ENCODE data around the gene OTOP3. TPM values are rescaled to one million over a fixed set of nuclear protein-coding genes. Genes with fewer than 3 reads are reported as not detected.
"Not testable (repeated sequence)": the region's sequence is repeated elsewhere in the genome, so short reads cannot be mapped to it uniquely, and the experiment has no call there.

Gene OTOP3
- total RNA-seq, 1 donor from 2014 or later = not detected

DNA sequence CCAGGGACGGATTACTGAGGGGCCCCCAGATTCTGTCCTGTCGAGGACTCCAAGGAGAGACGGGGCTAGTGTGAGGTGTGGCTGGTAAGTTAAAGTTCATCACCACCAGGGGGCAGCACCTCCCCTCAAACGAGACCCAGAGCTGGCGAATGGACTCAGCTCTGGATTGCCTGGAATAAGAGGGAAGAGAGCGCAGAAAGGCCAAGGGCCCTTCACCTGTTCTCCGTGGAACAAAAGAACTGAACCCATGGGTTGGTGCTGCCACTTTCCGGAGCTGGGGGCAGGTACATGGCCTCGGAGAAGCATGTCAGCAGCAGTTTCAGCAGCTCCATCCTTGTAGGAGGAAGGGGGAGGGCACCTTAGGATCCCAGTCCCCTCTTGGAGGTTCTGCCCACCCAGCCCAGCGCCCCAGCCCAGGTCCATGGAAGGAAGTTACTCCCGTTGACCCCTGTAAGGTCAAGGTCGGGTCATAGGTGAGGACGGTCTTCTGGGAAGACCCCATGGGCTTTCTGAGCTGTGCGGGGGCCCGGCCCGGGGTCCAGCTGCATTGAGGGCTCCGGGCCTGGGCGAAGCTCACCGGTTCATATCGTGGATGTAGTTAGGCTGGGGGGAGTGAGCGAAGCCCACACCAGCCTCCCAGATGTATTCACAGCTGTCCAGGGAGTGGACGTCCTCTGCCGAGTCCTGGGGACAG is 26.1 kb downstream of the OTOP3 start:
- peak; percentile 89 to 93 for DNase-seq (ENCODE audit: low read depth in 2 of 2)

DNA sequence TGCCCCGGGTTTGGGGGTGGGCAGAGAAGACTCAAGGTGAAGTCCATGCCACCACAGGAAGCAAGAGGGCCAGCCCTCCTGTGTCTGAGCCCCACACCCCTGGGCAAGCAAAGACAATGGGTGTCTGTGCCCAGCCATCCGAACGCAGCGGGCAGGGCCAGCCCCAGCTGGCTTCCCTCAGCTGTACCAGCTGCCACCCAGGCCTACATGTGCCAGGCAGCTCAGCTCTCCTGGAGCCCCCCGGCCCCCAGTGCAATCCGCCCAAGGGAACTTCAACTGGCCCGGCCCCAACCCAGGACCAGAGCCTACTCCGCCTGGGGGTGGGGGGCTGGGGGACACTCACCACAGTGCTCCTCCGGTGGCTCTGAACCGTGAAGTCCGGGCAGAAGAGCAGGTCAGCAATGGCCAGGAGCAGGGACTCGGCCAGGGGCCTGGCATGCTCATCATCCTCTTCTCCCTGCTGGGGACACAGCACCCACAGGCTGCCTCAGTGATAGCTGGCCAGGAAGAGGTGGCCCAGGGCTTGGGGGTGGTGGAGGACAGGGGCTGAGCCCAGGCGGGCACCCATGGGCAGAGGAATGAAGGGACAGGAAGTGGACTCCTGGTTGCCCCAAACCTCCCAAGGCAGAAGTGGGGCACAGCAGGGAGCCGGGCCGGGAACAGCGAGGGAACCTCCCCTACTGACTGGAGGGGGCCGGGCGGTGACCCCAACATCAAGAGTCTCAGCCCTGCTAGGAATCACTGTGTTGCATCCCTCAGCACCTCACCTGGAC is 27.1 kb downstream of the OTOP3 start:
- no peak for DNase-seq (ENCODE audit: low read depth in 2 of 2)

DNA sequence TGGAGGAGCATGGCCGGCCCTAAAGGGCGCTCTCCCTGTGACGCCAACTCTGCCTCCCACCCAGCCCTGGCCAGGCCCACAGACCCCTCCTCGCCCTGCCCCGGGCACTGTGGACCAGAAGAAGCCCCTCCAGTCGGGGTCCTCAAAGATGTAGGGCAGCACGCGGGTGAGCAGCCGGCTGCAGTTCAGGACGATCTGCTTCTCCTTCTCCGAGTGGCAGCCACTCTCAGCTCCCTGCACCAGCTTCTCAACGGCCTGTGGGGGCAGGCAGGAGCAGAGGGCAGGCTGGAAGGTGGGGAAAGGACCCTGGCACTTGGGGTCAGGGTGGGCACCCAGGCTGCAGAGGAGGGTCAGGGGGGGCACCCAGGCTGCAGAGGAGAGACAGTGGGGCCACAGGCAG is 28.0 kb downstream of the OTOP3 start:
- no peak for DNase-seq (ENCODE audit: low read depth in 2 of 2)

DNA sequence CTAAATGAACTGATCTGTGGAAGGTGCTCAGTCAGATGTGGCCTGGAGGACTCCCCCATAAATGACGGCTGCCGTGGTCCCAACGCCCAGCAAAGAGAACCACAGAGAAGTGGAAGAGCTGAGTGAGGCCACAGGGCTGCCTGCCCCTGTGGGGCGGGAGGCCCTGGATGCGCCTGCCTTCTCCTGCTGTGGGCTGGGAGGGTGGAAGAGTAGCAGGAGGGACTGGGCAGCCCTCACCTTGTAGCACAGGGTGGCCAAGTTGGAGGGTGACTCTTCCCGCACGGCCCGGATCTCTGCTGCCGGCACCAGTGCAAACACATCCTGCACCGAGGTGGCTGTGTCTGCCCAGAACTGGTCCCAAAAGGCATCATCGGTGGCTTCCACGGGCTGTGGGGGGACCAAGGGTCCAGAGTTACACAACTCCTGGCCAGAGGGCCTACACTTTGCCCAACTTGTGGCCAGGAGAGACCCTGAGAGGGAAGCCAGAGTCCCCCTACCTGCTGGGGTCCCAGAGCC is 28.6 kb downstream of the OTOP3 start:
- DNase-seq (ENCODE audit: low read depth in 2 of 2) = no peak

DNA sequence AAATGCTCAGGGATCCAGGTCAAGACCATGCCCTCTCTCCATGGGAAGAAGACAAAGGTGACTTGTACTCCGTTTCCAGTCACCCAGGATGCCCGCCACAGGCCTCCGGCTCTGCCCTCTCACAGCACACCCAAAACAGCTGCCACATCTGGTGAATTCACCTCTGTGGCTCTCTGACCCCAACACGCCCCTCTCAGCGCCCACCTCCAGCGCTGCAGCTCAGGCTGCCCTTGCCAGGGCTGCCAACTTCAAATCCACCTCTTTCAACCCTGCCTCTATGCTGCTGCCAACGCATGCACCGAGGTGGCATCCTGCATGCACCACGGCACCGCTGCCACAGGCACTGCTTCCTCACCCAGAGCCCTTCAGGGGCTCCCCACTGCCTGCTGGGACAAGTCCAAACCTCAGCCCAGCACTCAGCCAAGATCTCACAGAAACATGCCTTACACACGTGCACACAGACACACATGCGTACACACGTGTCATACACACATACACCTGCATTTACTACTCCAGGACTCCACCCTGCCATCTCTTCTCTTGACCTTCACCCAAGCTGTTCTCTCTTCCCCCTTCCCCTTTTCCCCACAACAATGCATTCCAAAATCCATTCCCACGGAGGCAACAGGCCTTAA is 29.4 kb downstream of the OTOP3 start:
- no peak for DNase-seq (ENCODE audit: low read depth in 2 of 2)

DNA sequence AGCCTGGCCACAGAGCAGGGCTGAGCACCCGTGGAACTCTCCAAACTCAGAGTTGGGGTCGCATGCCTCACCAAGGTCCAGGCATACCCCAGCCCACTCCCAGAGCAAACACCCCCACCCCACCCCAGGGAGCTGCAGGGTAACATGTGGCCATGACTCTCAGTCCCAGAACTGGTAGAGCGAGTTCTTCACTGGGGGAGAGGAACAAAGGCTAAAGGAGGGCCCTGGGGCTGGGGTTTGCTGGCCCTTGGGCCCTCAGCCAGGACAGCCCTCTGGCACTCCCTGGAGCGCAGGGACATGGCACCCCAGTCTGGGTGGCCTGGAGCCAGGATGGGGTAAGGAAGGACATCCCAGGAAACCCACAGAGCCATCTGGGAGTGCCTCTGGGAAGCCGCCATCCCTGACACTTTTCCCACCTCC is 32.7 kb downstream of the OTOP3 start:
- no peak for DNase-seq (ENCODE audit: low read depth in 2 of 2)

DNA sequence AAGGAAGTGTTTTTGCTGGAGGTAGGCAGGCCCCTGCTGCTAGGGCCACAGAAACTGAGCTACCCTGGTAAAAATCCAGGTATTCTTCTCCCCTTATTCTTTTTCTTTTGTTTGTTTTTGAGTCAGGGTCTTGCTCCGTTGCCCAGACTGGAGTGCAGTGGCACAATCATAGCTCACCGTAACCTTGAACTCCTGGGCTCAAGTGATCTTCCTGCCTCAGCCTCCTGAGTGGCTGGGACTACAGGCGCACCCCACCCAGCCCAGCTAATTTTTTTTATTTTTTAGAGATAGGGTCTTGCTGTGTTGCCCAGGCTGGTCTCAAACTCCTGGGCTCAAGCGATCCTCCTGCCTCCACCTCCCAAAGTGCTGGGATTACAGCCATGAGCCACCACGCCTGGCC is 33.8 kb downstream of the OTOP3 start:
- DNase-seq (ENCODE audit: low read depth in 2 of 2) = not testable (repeated sequence)

DNA sequence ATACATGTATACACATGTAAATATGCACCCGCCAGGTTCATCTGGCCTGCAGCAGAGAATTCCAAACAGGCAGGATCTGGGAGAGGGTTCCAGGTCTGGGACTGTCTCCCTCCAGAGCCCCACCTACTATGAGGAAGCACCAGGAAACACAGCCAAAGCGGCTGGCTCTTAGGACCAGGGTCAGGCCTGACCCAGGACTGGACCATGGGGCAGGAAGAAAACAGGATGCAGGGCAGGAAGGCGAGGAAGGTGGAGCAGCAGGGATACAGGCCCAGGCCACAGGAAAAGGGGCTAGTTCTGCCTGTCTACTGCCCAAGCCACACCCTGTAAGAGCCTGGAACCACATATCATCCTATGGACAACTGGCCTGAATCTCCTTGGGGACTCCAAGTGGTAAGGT is 34.7 kb downstream of the OTOP3 start:
- peak in 1 of 2 donors; percentile 71 for DNase-seq (ENCODE audit: low read depth in 2 of 2)

DNA sequence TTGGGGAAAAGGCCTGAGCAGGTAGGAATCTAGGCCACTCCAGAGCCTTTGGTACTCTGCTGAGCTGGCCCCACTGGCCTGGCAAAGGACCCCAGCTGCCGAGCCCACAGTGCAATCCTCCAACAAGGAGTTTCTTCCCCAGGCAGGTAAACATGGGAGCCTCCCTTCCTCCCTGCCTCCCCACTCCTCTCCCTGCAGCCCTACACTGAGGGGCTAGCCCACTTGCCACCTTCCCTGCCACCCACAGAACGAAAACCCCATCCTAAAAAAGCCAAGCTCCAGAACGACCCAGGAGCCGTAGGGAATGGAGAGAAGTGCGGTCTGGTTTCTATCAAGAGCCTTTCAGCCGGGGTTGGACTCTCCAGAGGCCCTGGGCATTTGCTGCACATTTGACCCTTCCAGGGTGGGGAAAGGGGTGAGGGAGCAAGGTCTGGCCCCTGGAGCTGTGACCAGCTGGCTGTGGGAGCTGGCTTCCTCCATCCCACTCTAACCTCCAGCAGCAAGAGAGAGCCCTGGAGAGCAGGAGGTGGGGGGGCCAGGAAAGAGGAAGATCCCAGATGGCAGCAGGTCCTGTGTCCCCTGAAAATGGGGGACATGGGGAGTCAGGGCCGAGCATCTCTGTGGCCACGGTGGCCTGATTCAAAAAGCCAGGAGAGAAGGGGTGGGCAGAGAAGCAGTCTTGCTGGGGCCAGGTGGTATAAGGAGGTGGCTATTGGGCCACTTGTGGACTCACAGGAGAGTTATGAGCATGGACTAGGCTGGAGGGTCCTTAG is 35.6 kb downstream of the OTOP3 start:
- DNase-seq (ENCODE audit: low read depth in 2 of 2) = no peak

DNA sequence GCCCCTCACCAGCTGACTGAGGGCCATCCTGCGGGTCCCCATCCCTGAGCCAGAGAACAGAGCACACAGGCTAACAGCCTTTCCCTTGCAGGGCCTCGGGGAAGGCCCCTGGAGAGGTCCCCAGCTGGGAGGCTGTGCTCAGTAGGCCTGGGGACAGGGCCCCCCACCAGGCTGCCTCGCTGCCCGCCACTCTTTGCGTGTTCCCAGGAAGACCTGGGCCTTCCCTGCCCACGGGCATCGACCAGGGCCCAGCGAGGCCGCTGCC is 36.1 kb downstream of the OTOP3 start:
- no peak for DNase-seq (ENCODE audit: low read depth in 2 of 2)

DNA sequence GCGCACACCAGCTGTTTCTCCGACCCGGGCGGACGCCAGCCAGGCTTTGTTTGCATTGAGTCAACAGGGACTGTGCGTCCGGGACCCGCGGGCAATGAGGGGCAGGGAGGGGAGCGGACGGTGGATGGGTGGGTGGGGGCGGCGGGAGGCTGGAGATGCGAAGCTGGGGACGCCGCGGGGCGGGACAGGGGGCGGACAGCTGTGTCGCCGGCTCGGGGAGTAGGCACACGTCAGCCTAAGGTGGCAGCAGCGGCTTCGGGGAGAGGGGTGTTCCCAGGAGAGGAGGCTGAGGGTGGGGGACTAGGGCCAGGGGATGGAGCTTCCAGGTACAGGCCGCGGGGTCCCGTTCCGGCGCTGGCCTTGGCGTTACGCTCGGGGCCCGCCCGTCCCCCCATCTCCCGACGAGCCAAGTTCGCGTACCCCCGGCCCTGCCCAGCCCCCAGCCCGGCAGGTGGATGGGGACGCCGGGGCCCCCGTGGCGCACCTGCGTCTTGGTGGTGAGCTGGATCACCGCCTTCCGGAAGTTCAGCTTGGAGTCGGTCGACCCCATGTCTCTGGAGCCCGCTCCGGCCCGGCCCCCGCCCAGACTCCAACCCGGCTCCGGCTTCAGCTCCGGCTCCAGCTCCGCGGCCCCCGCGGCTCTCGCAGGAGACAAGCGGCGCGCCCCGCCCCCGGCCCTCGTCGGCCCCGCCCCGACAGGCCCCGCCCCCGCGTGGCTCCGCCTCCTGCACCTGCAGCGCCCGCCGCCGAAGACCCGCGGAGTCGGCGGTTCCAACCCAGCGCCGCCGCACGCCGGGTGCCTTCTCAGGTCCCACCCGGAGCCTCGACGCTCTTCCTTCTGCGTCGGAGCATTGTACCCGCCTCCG is 36.6 kb downstream of the OTOP3 start, which contains the start of gene HID1:
Gene HID1 (minus strand): TSS at position 653 of the 866 bp plus-strand sequence. CDS start 103 bp downstream, at position 550.
- DNase-seq (ENCODE audit: low read depth in 2 of 2) = peak; percentile 21 to 73

DNA sequence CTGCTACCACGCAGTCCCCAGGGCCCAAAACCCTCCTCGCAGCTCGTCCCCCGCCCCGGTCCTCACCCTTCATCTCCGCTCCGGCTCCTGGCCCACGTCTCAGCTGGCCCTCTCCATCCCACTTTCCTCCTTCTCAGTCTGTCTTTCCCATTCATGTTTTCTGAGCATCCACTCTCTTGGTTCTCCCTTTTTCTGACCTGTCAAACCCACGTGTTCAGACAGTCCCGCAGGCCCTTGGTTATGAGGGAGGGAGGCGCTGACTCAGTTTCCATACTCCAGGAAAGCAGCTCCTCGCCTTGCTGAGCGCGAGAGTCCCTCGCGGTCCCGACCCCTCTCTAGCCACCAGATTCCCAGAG is 37.3 kb downstream of the OTOP3 start:
- DNase-seq (ENCODE audit: low read depth in 2 of 2) = no peak

DNA sequence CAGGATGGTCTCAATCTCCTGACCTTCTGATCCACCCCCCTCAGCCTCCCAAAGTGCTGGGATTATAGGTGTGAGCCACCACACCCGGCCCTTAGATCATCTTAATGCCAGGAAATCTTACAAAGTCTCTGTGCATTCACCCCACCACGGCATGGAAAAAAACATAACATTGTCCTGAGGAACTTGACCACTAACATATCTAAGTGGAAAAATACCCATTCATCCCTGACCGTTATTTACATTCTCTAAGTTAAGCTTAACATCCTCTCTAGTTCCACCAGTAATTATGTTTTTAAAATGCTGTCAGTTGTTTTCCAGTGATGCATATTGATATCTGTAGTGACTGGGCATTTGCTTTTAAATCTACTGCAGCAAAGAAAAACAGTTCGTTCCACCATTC is 40.2 kb downstream of the OTOP3 start:
- no peak for DNase-seq (ENCODE audit: low read depth in 2 of 2)

DNA sequence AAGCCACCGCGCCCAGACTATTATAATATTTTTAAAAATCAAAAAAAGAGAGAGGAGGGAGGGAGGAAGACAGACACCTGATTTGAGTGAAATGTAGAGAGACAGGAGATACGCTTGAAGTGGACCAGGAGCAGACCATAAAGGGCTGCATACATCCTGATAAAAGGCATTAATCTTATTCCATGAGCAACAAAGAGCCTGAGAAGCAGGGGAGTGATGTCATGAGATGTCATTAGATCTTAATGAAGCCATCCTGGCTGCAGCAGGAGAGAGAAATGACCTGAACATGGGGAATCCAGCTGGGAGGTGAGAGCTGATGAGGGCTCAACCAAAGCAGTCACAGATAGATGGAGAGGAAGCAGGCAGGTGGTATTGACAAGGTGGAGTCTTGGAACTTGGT is 42.1 kb downstream of the OTOP3 start:
- DNase-seq (ENCODE audit: low read depth in 2 of 2) = no peak

DNA sequence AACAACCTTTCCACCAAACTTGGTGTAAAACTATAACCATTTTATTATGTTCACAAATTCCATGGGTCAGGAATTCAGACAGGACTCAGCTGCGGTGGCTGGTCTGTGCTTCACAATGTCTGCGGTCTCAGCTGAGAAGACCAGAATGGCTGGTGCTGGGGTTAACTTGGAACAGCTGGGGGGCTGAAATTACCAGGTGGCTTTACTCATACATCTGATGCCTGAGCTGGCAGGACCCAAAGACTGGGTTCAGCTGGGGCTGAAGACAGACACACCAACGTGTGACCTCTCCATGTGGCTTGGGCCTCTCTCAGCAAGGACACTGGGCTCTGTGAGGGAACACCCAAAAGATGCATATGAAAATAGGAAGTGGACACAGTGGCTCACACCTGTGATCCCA is 42.5 kb downstream of the OTOP3 start:
- DNase-seq (ENCODE audit: low read depth in 2 of 2) = no peak

DNA sequence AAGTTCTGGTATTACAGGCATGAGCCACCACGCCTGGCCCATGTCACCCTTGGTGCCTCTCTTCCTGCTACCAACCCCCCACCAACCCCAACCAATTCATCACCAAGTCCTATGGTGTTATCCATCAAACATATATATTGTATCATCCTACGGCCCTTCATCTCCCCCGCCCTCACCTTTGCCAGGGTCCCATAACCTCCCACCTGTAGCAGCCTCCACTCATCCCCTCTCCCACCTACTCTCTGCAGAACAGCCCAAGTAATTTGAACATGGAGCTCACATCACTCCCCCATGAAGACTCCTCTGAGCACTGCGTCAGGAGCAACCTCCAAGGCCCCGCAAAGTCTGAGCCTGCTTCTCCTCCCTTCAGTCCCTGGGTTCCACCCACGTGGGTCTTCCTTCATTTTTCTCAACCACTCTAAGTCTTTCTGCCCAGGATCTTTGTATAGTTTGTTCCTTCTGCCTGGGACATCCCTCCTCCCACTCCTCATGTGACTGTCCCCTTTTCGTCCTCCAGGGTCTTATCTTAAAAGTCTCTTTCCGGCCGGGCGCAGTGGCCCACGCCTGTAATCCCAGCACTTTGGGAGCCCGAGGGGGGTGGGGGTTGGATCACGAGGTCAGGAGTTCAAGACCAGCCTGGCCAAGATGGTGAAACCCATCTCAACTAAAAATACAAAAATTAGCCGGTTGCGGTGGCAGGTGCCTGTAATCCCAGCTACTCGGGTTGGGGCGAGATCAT is 43.9 kb downstream of the OTOP3 start:
- DNase-seq (ENCODE audit: low read depth in 2 of 2) = no peak

DNA sequence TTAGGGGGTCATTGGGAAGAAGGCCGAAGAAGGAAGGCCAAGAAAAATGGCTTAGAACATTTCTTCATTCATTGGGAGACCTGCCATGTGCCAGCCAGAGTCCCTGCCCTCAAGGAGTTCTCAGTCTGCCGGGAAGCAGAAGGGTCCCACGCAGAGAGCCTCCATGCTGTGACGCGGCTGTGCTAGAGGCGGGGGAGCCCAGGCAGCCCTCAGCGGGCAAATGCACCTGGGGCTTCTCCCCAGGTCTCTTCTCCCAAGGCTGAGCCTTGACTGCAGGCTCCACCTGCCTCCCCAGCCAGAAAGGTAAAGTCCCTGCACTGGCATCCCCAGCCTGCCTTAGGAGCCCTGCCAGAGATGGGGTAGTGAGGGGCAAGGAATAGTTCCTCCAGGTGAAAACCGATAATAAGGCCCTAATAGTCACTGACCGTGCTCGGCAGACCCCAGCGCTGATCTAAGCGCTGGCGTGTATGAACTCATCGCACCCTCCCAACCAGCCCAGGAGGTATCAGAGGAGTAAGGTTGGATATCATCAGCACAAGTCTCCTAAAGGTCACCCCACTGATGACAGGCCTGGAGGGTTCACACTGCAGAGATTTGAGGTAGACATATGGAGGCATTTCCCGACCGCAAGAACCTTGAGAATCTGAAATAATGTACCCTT is 45.8 kb downstream of the OTOP3 start:
- DNase-seq (ENCODE audit: low read depth in 2 of 2) = no peak

DNA sequence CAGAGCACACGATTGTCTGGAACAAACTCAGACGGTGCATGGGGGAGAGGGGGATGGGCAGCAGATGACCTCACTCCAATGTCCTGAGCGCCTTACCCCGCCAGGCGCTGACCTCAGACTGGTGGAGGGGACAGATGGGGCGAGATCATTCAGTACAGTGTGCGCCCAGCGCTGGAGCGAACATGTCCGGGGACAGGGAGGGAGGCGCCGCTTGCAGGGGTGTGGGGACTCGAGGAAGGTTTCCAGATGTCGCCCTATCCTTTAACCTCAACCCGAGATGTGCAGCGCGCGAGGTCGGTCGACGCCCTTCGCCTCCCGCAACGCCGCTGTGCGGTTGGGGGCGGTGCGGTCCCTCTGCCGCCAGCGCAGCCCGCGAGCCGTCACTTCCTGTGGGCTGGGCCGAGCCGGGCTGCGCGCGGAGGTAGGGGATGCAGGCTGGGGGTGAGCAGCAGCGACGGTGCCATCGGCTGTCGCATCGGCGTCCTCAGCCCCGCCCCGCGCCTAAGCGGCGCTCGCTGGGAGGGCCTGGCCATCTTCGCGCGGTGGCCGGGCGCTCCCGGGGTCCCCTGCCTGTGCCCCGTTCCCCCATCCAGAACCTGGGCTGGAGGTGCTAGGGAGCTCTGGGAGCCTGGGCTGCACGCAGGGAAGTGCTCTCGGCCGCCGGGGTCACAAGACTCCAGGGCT is 46.4 kb downstream of the OTOP3 start:
- peak; percentile 49 to 75 for DNase-seq (ENCODE audit: low read depth in 2 of 2)

All from lung microvascular endothelial cell (primary cell).